NOMO-1 treated with dmso at 0.1 percent for 144 hours (cell line): ENCODE data around the gene PPFIA2.
"Not testable (repeated sequence)": the region's sequence is repeated elsewhere in the genome, so short reads cannot be mapped to it uniquely, and the experiment has no call there.

Source experiments
- DNase-seq: peaks from one replicate; lab custom pipeline; 2025; ENCODE audit not compliant: unreplicated experiment; lab: John Stamatoyannopoulos, UW

Gene PPFIA2

DNA sequence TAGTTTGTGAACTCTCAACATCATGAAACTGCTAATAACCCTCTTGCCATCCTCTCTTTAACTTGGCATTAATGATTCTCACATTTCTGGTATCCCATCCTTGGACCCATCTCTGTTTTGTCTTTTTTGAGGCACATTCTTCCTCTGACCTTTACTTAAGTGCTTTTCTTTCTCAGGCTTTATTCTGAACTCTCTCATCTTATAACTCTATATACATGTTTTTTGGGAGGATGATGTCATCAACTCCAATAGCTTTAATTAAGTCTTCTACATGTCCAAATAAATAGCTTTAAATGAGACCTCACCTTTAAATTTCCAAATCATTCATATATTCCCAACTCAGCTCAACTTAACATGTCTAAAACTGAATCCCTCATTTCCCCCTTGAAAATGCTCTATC lies 88.4 kb downstream of the PPFIA2 start:
- DNase-seq, result no peak

- DNase-seq, result peak; percentile 27
Measured at GRCh38 chr12:81668475-81668874, 90.7 kb downstream of the PPFIA2 start.

- not testable (repeated sequence) for DNase-seq
Measured at GRCh38 chr12:81659310-81659709, 99.8 kb downstream of the PPFIA2 start.

- peak; percentile 0 for DNase-seq
Measured at GRCh38 chr12:81644503-81644902, 114.6 kb downstream of the PPFIA2 start.

DNA sequence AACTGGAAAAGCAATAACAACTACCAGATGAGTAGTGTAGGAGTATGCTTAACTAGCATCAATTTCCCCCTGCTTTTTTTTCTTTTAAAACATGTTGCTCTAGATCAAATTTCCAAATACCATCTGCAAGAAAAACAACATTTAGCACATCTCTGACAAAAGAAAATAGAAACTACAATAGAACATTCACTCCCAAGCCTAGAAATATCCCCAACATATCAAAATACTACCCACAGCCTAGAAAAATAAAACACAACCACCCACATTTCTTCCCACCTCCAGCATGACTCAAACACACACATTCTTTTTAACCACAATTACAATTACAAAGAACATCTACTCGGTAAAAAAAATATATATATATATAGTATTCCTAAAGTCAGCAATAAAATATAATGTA lies 120.0 kb downstream of the PPFIA2 start:
- DNase-seq, result no peak

DNA sequence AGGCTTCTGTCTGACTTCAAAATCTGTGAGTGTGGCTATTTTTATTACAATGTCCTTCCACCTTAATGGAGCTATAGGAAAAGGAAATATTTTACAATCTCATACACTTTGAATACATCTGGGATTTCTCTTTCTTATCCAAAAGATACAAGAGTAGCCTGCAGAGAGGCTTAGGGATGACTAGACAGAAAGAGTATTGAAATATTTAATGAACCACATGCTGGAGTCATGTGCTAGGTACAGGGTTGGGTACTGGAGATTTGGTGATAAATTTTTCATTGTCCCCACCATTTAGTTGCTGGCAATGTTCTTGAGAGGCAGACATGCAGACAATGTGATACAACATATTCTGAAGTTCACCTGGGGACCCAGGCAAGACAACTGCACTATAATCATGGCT lies 126.0 kb downstream of the PPFIA2 start:
- DNase-seq, result no peak

- no peak for DNase-seq
Measured at GRCh38 chr12:81627336-81628189, 131.6 kb downstream of the PPFIA2 start.

DNA sequence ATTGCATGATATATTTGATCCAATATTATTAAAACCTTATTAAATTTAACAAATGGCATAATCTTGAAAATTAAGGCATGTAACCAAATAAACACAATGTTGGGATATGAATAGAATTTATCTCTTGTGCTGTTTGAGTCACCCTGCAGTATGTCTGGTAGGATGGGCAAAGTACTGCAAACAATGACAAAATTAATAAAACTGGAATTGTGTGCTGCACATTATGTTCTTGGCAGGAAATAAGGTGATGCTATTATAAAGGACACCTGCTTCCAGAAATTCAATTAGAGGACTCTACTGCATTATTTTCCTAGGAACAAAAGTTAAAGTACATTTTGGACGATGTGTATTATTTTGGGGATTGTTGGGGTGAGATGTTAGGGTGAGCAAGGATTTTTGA lies 132.7 kb downstream of the PPFIA2 start:
- DNase-seq, result no peak

GRCh38 chr12:81617915-81618314 lies 141.2 kb downstream of the PPFIA2 start:
- no peak for DNase-seq

GRCh38 chr12:81615026-81615588 lies 144.0 kb downstream of the PPFIA2 start:
- DNase-seq, result no peak

DNA sequence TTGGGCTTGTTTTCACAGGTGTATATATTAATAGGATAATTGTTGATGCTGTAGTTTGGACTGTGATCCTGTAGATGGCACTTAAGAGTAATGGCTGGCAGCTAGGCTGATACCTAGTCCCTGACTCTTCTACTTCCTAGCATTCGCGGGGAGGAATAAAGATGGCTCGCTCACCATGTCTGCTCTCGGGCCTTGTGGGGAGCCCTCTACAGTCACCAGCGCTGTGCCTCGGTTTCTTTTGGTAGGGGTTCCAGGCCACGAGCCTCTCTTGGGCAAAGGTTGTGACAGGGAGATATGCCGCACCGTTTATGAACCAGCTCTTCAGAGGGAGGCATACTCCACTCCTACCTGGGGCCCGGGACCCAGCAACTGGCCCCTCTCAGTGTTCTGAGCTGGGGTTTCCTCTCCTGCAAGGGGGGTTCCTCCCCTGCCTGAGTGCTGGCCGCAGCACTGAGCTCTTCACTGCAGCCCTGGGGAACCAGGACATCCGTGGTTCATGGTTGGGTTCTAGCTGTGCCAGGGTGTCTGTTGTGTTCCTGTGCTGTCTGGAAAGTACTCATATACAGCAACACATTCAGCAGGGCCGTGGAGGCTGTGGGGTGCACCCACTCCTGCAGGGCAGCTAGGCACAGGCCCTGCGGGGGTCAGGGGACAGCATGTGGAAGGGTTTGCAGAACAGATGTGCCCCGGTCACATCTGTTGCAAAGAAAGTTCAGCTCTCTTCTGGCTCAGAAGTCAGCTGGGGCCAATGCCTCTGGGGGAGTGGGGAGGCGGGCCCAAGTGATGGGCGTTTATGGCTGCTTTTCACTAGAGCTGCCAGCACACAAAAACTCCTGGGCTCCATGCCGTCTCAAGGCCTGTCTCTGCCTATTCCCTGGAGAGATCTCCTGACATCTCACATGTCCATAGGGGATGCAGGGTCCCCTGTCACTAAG lies 147.9 kb downstream of the PPFIA2 start:
- no peak for DNase-seq

- no peak for DNase-seq
Measured at GRCh38 chr12:81597928-81598604, 161.1 kb downstream of the PPFIA2 start.

- no peak for DNase-seq
Measured at GRCh38 chr12:81596558-81596957, 162.6 kb downstream of the PPFIA2 start.

- no peak for DNase-seq
Measured at GRCh38 chr12:81591256-81591655, 167.9 kb downstream of the PPFIA2 start.

GRCh38 chr12:81590703-81591102 lies 168.4 kb downstream of the PPFIA2 start:
- not testable (repeated sequence) for DNase-seq

GRCh38 chr12:81588235-81589008 lies 170.7 kb downstream of the PPFIA2 start:
- no peak for DNase-seq

DNA sequence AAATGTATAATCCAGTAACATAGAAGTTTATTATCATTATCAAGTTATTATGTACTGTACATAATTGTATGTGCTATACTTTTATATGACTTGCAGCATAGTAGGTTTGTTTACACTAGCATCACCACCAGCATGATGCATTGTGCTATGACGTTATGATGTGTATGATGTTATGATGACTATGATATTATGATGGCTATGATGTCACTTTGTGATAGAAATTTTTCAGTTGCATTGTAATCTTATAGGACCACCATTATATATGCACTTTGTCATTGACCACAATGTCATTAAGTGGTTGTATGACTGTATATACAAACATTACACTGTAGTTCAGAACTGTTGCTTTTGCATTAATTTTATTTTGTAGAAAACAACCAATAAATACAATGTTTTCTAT lies 173.4 kb downstream of the PPFIA2 start:
- DNase-seq, result no peak

DNA sequence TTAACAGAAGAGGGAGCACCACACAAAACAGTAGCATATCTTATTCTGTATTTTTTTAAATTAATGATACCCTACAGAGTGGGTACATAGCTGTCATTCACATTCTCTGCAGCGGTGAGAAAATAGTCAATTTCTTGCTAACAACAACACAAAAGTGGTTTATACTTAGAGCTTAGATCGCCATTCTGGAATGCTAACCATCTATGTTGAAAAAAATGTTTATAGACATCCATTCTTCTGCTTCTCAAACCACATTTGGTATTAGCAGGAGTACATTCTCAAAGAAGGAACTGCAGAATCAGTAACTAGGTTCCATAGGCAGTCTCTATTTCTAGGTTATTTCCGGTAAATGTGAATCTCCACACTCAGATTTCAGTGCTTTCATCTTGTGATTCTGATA lies 185.9 kb downstream of the PPFIA2 start:
- DNase-seq, result no peak

GRCh38 chr12:81572411-81572810 lies 186.7 kb downstream of the PPFIA2 start:
- DNase-seq, result no peak

DNA sequence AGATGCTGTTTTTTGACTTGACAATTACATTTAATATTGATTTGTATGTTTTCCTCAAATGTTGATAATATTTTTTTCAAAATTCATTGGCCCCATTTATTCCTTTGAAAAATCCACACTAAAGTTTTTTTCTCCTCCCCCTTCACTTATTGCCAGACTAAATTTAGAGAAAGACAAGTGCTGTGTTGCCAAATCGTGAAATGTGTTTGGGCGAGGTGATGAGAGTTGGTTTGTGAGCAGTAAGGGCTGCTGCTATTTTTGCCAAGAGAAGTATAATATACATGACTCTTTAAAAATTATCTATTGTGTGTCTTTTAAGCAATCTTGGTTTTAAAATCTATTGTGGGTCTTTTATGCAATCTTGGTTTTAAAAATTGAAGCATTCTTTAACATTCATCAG lies 188.9 kb downstream of the PPFIA2 start:
- no peak for DNase-seq
